Measurements from ENCODE around the gene DNAI1. TPM values are rescaled to one million over a fixed set of nuclear protein-coding genes. Genes with fewer than 3 reads are reported as not detected.

The DNAI1 gene
- total RNA-seq, 4 donors from 2014 or later, result not detected

GRCh38 chr9:34419716-34420504, 38.7 kb upstream of the DNAI1 start:
- WGBS, 2 donors, result 69 to 75% methylated on average over 4 of the region's 4 CpGs
- TF ChIP-seq POLR2A (IDR thresholded peaks at IDR 0.05), result no peak
- Histone ChIP-seq H3K27ac (no peak overlapping the region), H3K36me3 (no peaks in the 10 kb centered on the region), H3K9me3 (no peaks in the 10 kb centered on the region), H3K4me3 (no peak overlapping the region), H3K4me1 (peaks cover 0 to 15% (median 3%) of the 10 kb centered on the region in 3 donors), H3K27me3 (no peaks in the 10 kb centered on the region)
- intact Hi-C loops (cut with DNase I), result no loop called here
- DNase-seq, result no peak

- intact Hi-C loops (cut with DNase I), result no loop called here
- H3K4me1 ChIP-seq, result peaks cover 0 to 18% (median 4%) of the 10 kb centered on the region in 3 donors
- 82 to 97% methylated on average over 3 to 5 of the region's 5 CpGs for WGBS, 2 donors
Measured at GRCh38 chr9:34426347-34427074, 32.1 kb upstream of the DNAI1 start.

GRCh38 chr9:34428325-34428958, 30.2 kb upstream of the DNAI1 start:
- Histone ChIP-seq H3K9me3 (no peaks in the 10 kb centered on the region), H3K36me3 (no peaks in the 10 kb centered on the region), H3K27ac (no peak overlapping the region), H3K4me3 (no peak overlapping the region), H3K27me3 (no peaks in the 10 kb centered on the region), H3K4me1 (peaks cover 0 to 23% (median 4%) of the 10 kb centered on the region in 3 donors)
- intact Hi-C loops (cut with DNase I), result no loop called here
- 61 to 72% methylated on average over 2 of the region's 2 CpGs for WGBS, 2 donors
- no peak for DNase-seq
- no peak for TF ChIP-seq POLR2A (IDR thresholded peaks at IDR 0.05)
- no peak for TF ChIP-seq CTCF (IDR thresholded peaks at IDR 0.05)

More at GRCh38 chr9:34426347-34427074, 32.1 kb upstream of the DNAI1 start:
- TF ChIP-seq POLR2A (IDR thresholded peaks at IDR 0.05) (no peak), CTCF (IDR thresholded peaks at IDR 0.05) (no peak)
- no peak overlapping the region for H3K4me3 ChIP-seq
- H3K27ac ChIP-seq, result no peak overlapping the region
- no peaks in the 10 kb centered on the region for H3K36me3 ChIP-seq
- no peak for DNase-seq
- no peaks in the 10 kb centered on the region for H3K27me3 ChIP-seq
- no peaks in the 10 kb centered on the region for H3K9me3 ChIP-seq

- intact Hi-C loops (cut with DNase I), result no loop called here
- WGBS, 2 donors, result 5 to 11% methylated on average over 2 to 4 of the region's 4 CpGs
- Histone ChIP-seq H3K9me3 (no peaks in the 10 kb centered on the region), H3K36me3 (no peaks in the 10 kb centered on the region), H3K4me1 (peaks cover 0 to 23% (median 4%) of the 10 kb centered on the region in 3 donors), H3K27ac (no peak overlapping the region), H3K27me3 (no peaks in the 10 kb centered on the region), H3K4me3 (no peak overlapping the region)
- no peak for DNase-seq
- no peak for TF ChIP-seq CTCF (IDR thresholded peaks at IDR 0.05)
Measured at GRCh38 chr9:34430843-34431437, 27.7 kb upstream of the DNAI1 start.

- H3K36me3 ChIP-seq, result no peaks in the 10 kb centered on the region
- TF ChIP-seq POLR2A (IDR thresholded peaks at IDR 0.05) (no peak), CTCF (IDR thresholded peaks at IDR 0.05) (no peak)
- no peak for DNase-seq
- no peak overlapping the region for H3K4me3 ChIP-seq
- WGBS, 2 donors, result 71 to 82% methylated on average over 2 of the region's 2 CpGs
- no peaks in the 10 kb centered on the region for H3K27me3 ChIP-seq
- no peak overlapping the region for H3K27ac ChIP-seq
- intact Hi-C loops (cut with DNase I), result no loop called here
- H3K9me3 ChIP-seq, result no peaks in the 10 kb centered on the region
- H3K4me1 ChIP-seq, result peaks cover 0 to 23% (median 4%) of the 10 kb centered on the region in 3 donors
Measured at GRCh38 chr9:34431667-34432066, 26.9 kb upstream of the DNAI1 start.

Measured in esophagus squamous epithelium (tissue), 5 donors.